ENCODE data around the gene CAPN7.
"Not testable (repeated sequence)": the region's sequence is repeated elsewhere in the genome, so short reads cannot be mapped to it uniquely, and the experiment has no call there.

CAPN7 gene

GRCh38 chr3:15161133-15161532 is 44.9 kb upstream of the CAPN7 start:
- Histone ChIP-seq H3K14ac (ENCODE audit: low read length in 2 of 2) (no peak overlapping the region), H3K9me3 (ENCODE audit: control insufficient read depth, low read length) (no peaks in the 10 kb centered on the region), H3K4me2 (ENCODE audit: low read length, poor library complexity, severe bottlenecking) (no peak overlapping the region), H2AK5ac (ENCODE audit: low read length, severe bottlenecking) (no peak overlapping the region), H3K27me3 (ENCODE audit: control insufficient read depth in 1 of 2, insufficient read depth in 1 of 2, low read length in 2 of 2) (peaks cover 7 to 35% of the 10 kb centered on the region in 2 experiments), H3K79me1 (replicated peaks; ENCODE audit: low read length, poor library complexity, severe bottlenecking) (no peaks in the 10 kb centered on the region), H2AFZ (ENCODE audit: low read depth, low read length) (peak overlapping the region; percentile 14), H3K23ac (ENCODE audit: low read length in 2 of 2) (no peak overlapping the region), H4K8ac (ENCODE audit: low read length) (no peak overlapping the region), H2BK120ac (ENCODE audit: low read depth, low read length) (no peak overlapping the region), H3K4me1 (ENCODE audit: control insufficient read depth, insufficient read depth, low read depth, low read length) (no peaks in the 10 kb centered on the region), H3K4me3 (ENCODE audit: insufficient read depth in 1 of 2, low read depth in 1 of 2, low read length in 2 of 2) (no peak overlapping the region), H3K4ac (ENCODE audit: low read depth in 1 of 2, low read length in 2 of 2) (no peak overlapping the region), H2BK15ac (ENCODE audit: low read depth, poor library complexity, severe bottlenecking) (no peak overlapping the region), H2BK12ac (ENCODE audit: low read length in 2 of 2) (no peak overlapping the region), H3K9ac (ENCODE audit: low read length) (no peak overlapping the region), H4K91ac (ENCODE audit: low read length) (no peak overlapping the region), H3K18ac (ENCODE audit: low read depth in 1 of 2, low read length in 2 of 2) (no peak overlapping the region), H3K36me3 (ENCODE audit: control insufficient read depth in 1 of 2, insufficient read depth in 2 of 2, low read depth in 1 of 2, low read length in 2 of 2) (no peaks in the 10 kb centered on the region), H3K27ac (ENCODE audit: low read length, poor library complexity, severe bottlenecking) (no peak overlapping the region), H2BK5ac (ENCODE audit: low read depth, low read length, poor library complexity, severe bottlenecking) (no peak overlapping the region)
- peak; percentile 33 for DNase-seq
- WGBS: 25% methylated on average over 1 of the region's 1 CpG

GRCh38 chr3:15163656-15164055 is 42.4 kb upstream of the CAPN7 start:
- not testable (repeated sequence) for H2BK120ac ChIP-seq (ENCODE audit: low read depth, low read length); H3K23ac ChIP-seq (ENCODE audit: low read length in 2 of 2); H3K9ac ChIP-seq (ENCODE audit: low read length); H3K4me2 ChIP-seq (ENCODE audit: low read length, poor library complexity, severe bottlenecking); DNase-seq; H4K8ac ChIP-seq (ENCODE audit: low read length); H3K14ac ChIP-seq (ENCODE audit: low read length in 2 of 2); H3K36me3 ChIP-seq (ENCODE audit: control insufficient read depth in 1 of 2, insufficient read depth in 2 of 2, low read depth in 1 of 2, low read length in 2 of 2); H3K18ac ChIP-seq (ENCODE audit: low read depth in 1 of 2, low read length in 2 of 2); H3K9me3 ChIP-seq (ENCODE audit: control insufficient read depth, low read length); H3K79me1 ChIP-seq (replicated peaks; ENCODE audit: low read length, poor library complexity, severe bottlenecking); H2AK5ac ChIP-seq (ENCODE audit: low read length, severe bottlenecking); H3K27ac ChIP-seq (ENCODE audit: low read length, poor library complexity, severe bottlenecking); H4K91ac ChIP-seq (ENCODE audit: low read length); H3K4me1 ChIP-seq (ENCODE audit: control insufficient read depth, insufficient read depth, low read depth, low read length); H2BK12ac ChIP-seq (ENCODE audit: low read length in 2 of 2); H2BK5ac ChIP-seq (ENCODE audit: low read depth, low read length, poor library complexity, severe bottlenecking); H3K4ac ChIP-seq (ENCODE audit: low read depth in 1 of 2, low read length in 2 of 2); H2AFZ ChIP-seq (ENCODE audit: low read depth, low read length); H2BK15ac ChIP-seq (ENCODE audit: low read depth, poor library complexity, severe bottlenecking); H3K4me3 ChIP-seq (ENCODE audit: insufficient read depth in 1 of 2, low read depth in 1 of 2, low read length in 2 of 2)
- H3K27me3 ChIP-seq (ENCODE audit: control insufficient read depth in 1 of 2, insufficient read depth in 1 of 2, low read length in 2 of 2): peaks cover 7 to 17% of the 10 kb centered on the region in 2 experiments
- 98% methylated on average over 17 of the region's 24 CpGs for WGBS

- Histone ChIP-seq H2BK120ac (ENCODE audit: low read depth, low read length) (no peak overlapping the region), H3K9me3 (ENCODE audit: control insufficient read depth, low read length) (no peaks in the 10 kb centered on the region), H3K4me3 (ENCODE audit: insufficient read depth in 1 of 2, low read depth in 1 of 2, low read length in 2 of 2) (no peak overlapping the region), H3K4me1 (ENCODE audit: control insufficient read depth, insufficient read depth, low read depth, low read length) (no peaks in the 10 kb centered on the region), H2BK5ac (ENCODE audit: low read depth, low read length, poor library complexity, severe bottlenecking) (no peak overlapping the region), H3K27me3 (ENCODE audit: control insufficient read depth in 1 of 2, insufficient read depth in 1 of 2, low read length in 2 of 2) (peaks cover 7 to 17% of the 10 kb centered on the region in 2 experiments), H3K4ac (ENCODE audit: low read depth in 1 of 2, low read length in 2 of 2) (no peak overlapping the region), H3K18ac (ENCODE audit: low read depth in 1 of 2, low read length in 2 of 2) (no peak overlapping the region), H3K9ac (ENCODE audit: low read length) (no peak overlapping the region), H2AK5ac (ENCODE audit: low read length, severe bottlenecking) (no peak overlapping the region), H3K36me3 (ENCODE audit: control insufficient read depth in 1 of 2, insufficient read depth in 2 of 2, low read depth in 1 of 2, low read length in 2 of 2) (no peaks in the 10 kb centered on the region), H4K91ac (ENCODE audit: low read length) (no peak overlapping the region), H3K79me1 (replicated peaks; ENCODE audit: low read length, poor library complexity, severe bottlenecking) (no peaks in the 10 kb centered on the region), H4K8ac (ENCODE audit: low read length) (no peak overlapping the region), H3K27ac (ENCODE audit: low read length, poor library complexity, severe bottlenecking) (no peak overlapping the region), H3K4me2 (ENCODE audit: low read length, poor library complexity, severe bottlenecking) (no peak overlapping the region), H3K23ac (ENCODE audit: low read length in 2 of 2) (no peak overlapping the region), H2BK12ac (ENCODE audit: low read length in 2 of 2) (no peak overlapping the region), H2AFZ (ENCODE audit: low read depth, low read length) (no peak overlapping the region), H2BK15ac (ENCODE audit: low read depth, poor library complexity, severe bottlenecking) (no peak overlapping the region), H3K14ac (ENCODE audit: low read length in 2 of 2) (no peak overlapping the region)
- 50% methylated on average over 1 of the region's 1 CpG for WGBS
- no peak for DNase-seq
Measured at GRCh38 chr3:15164340-15164739, 41.7 kb upstream of the CAPN7 start.

GRCh38 chr3:15165061-15165460 is 41.0 kb upstream of the CAPN7 start:
- peaks cover 10 to 17% of the 10 kb centered on the region in 2 experiments for H3K27me3 ChIP-seq (ENCODE audit: control insufficient read depth in 1 of 2, insufficient read depth in 1 of 2, low read length in 2 of 2)
- no peak overlapping the region for H2BK15ac ChIP-seq (ENCODE audit: low read depth, poor library complexity, severe bottlenecking)
- H4K91ac ChIP-seq (ENCODE audit: low read length): no peak overlapping the region
- no peak overlapping the region for H3K14ac ChIP-seq (ENCODE audit: low read length in 2 of 2)
- no peak overlapping the region for H2AK5ac ChIP-seq (ENCODE audit: low read length, severe bottlenecking)
- no peak overlapping the region for H3K9ac ChIP-seq (ENCODE audit: low read length)
- DNase-seq: no peak
- no peak overlapping the region for H3K4ac ChIP-seq (ENCODE audit: low read depth in 1 of 2, low read length in 2 of 2)
- H2BK12ac ChIP-seq (ENCODE audit: low read length in 2 of 2): no peak overlapping the region
- no peaks in the 10 kb centered on the region for H3K4me1 ChIP-seq (ENCODE audit: control insufficient read depth, insufficient read depth, low read depth, low read length)
- H3K4me2 ChIP-seq (ENCODE audit: low read length, poor library complexity, severe bottlenecking): no peak overlapping the region
- no peak overlapping the region for H2AFZ ChIP-seq (ENCODE audit: low read depth, low read length)
- no peak overlapping the region for H4K8ac ChIP-seq (ENCODE audit: low read length)
- no peak overlapping the region for H2BK120ac ChIP-seq (ENCODE audit: low read depth, low read length)
- no peaks in the 10 kb centered on the region for H3K36me3 ChIP-seq (ENCODE audit: control insufficient read depth in 1 of 2, insufficient read depth in 2 of 2, low read depth in 1 of 2, low read length in 2 of 2)
- no peaks in the 10 kb centered on the region for H3K79me1 ChIP-seq (replicated peaks; ENCODE audit: low read length, poor library complexity, severe bottlenecking)
- no peak overlapping the region for H3K23ac ChIP-seq (ENCODE audit: low read length in 2 of 2)
- no peak overlapping the region for H3K4me3 ChIP-seq (ENCODE audit: insufficient read depth in 1 of 2, low read depth in 1 of 2, low read length in 2 of 2)
- no peak overlapping the region for H3K27ac ChIP-seq (ENCODE audit: low read length, poor library complexity, severe bottlenecking)
- WGBS: 95% methylated on average over 6 of the region's 6 CpGs
- no peaks in the 10 kb centered on the region for H3K9me3 ChIP-seq (ENCODE audit: control insufficient read depth, low read length)
- H2BK5ac ChIP-seq (ENCODE audit: low read depth, low read length, poor library complexity, severe bottlenecking): no peak overlapping the region
- H3K18ac ChIP-seq (ENCODE audit: low read depth in 1 of 2, low read length in 2 of 2): no peak overlapping the region
